Sigmoid colon (tissue), 7 donors: ENCODE data around the gene ANKRD52. TPM values are rescaled to one million over a fixed set of nuclear protein-coding genes. Genes with fewer than 3 reads are reported as not detected.
A peak's percentile ranks its signal among the peaks of the same experiment; 100 is the strongest.

Source experiments
- DNase-seq: peaks from one replicate; pipeline ENCODE4 v3.0.0-alpha.2; 2019
- H3K27ac ChIP-seq, 4 donors: fragments of 200-600 bp; sonication (generic); one replicate each; pipeline ENCODE4 v1.5.1; 2016 to 2019; ENCODE audit warnings: mild to moderate bottlenecking in 1 of 4
- H3K27me3 ChIP-seq, 3 donors: fragments of 200-600 bp; sonication (generic); one replicate each; pipeline ENCODE4 v1.5.1; 2019; ENCODE audit warnings: mild to moderate bottlenecking in 1 of 3
- H3K36me3 ChIP-seq, 4 donors: fragments of 200-600 bp; sonication (generic); one replicate each; pipeline ENCODE4 v1.5.1; 2016 to 2019
- H3K4me1 ChIP-seq, 4 donors: fragments of 200-600 bp; sonication (generic); one replicate each; pipeline ENCODE4 v1.5.1; 2017 to 2019
- H3K4me3 ChIP-seq, 4 donors: fragments of 200-600 bp; sonication (generic); one replicate each; pipeline ENCODE4 v1.5.1; 2017 to 2019; ENCODE audit warnings: mild to moderate bottlenecking in 2 of 4, moderate library complexity in 1 of 4
- H3K9me3 ChIP-seq, 4 donors: fragments of 200-600 bp in 3 of 4; sonication (generic) in 3 of 4; one replicate each; pipeline versions ENCODE4 v1.5.1 to v1.6.1; 2013 to 2019
- CTCF ChIP-seq, 4 experiments: fragments of 450-650 bp in 3 of 4; fragments of 200-600 bp in 1 of 4; IDR thresholded peaks; one replicate each; pipeline ENCODE4 v1.5.1; 2016 to 2019; ENCODE audit warnings: antibody characterized with exemption in 4 of 4, mild to moderate bottlenecking in 3 of 4, moderate library complexity in 2 of 4
- EP300 ChIP-seq, 4 donors: sonication (generic); formaldehyde crosslinking; IDR thresholded peaks; one replicate each; pipeline ENCODE4 v1.6.1; 2017; ENCODE audit warnings: antibody characterized with exemption in 4 of 4
- POLR2A ChIP-seq, 2 donors: fragments of 450-650 bp; IDR thresholded peaks; one replicate each; pipeline ENCODE4 v1.6.1; 2016; ENCODE audit warnings: antibody characterized with exemption in 2 of 2, mild to moderate bottlenecking in 2 of 2, moderate library complexity in 2 of 2
- POLR2AphosphoS5 ChIP-seq, 4 donors: sonication (generic); formaldehyde crosslinking; IDR thresholded peaks; one replicate each; pipeline ENCODE4 v1.6.1; 2017; ENCODE audit warnings: antibody characterized with exemption in 4 of 4
- WGBS, 2 donors: extraction: QIAGEN DNeasy Blood & Tissue Kit; methylation state at CpG; one replicate each; pipeline ENCODE4 v1.1.7; 2013; 5-methylcytosine and 5-hydroxymethylcytosine counted together
- intact Hi-C: fragments of 100-400 bp; cut with DNase I; formaldehyde crosslinking; loops from one replicate; pipeline ENCODE4 v1.15.1; 2023
- polyA plus RNA-seq, 3 donors: library from polyadenylated mRNA; stranded (reverse); fragments of 200-250 nt; gene quantifications; one replicate each; pipeline ENCODE4 v1.2.3, GENCODE V29; 2013
- total RNA-seq, 4 donors: library from RNA; depleted of rRNA; stranded (reverse); fragments of >200 nt; gene quantifications; one replicate each; pipeline ENCODE4 v1.1.0, GENCODE V29; 2016
- donor health status: healthy with polysubstance abuse.
- donor health status: Bipolar disorder and iron deficiency.
- donor health status: healthy.

Gene ANKRD52
- total and polyA plus RNA-seq, 7 donors = 4.2 to 20.1 (median 8.6) TPM

- Histone ChIP-seq H3K27ac (peak overlapping the region in 1 of 4 donors; percentile 9), H3K9me3 (no peaks in the 10 kb centered on the region), H3K4me3 (no peak overlapping the region), H3K36me3 (peaks cover 0 to 4% (median 0%) of the 10 kb centered on the region in 4 donors), H3K27me3 (no peaks in the 10 kb centered on the region), H3K4me1 (peaks cover 0 to 72% (median 46%) of the 10 kb centered on the region in 4 donors)
- no peak for DNase-seq
- 85 to 94% methylated on average over 8 of the region's 8 CpGs for WGBS, 2 donors
- intact Hi-C loops = no loop called here
- no peak for TF ChIP-seq POLR2A (IDR thresholded peaks at IDR 0.05)
- TF ChIP-seq POLR2AphosphoS5 (IDR thresholded peaks at IDR 0.05) = no peak
- no peak for TF ChIP-seq CTCF (IDR thresholded peaks at IDR 0.05)
- no peak for TF ChIP-seq EP300 (IDR thresholded peaks at IDR 0.05)
These were observed 39.2 kb upstream of the ANKRD52 start for GRCh38 chr12:56297400-56297799.

- Histone ChIP-seq H3K27me3 (no peaks in the 10 kb centered on the region), H3K4me1 (peaks cover 0 to 65% (median 42%) of the 10 kb centered on the region in 4 donors), H3K9me3 (no peaks in the 10 kb centered on the region), H3K27ac (no peak overlapping the region), H3K4me3 (no peak overlapping the region), H3K36me3 (peaks cover 0 to 7% (median 3%) of the 10 kb centered on the region in 4 donors)
- TF ChIP-seq EP300 (IDR thresholded peaks at IDR 0.05) = no peak
- TF ChIP-seq POLR2A (IDR thresholded peaks at IDR 0.05) = no peak
- TF ChIP-seq CTCF (IDR thresholded peaks at IDR 0.05) = no peak
- TF ChIP-seq POLR2AphosphoS5 (IDR thresholded peaks at IDR 0.05) = no peak
- intact Hi-C loops = no loop called here
- 63 to 82% methylated on average over 5 of the region's 5 CpGs for WGBS, 2 donors
- no peak for DNase-seq
These were observed 38.1 kb upstream of the ANKRD52 start for GRCh38 chr12:56296295-56296694.

- Histone ChIP-seq H3K9me3 (no peaks in the 10 kb centered on the region), H3K4me3 (no peak overlapping the region), H3K27me3 (no peaks in the 10 kb centered on the region), H3K27ac (no peak overlapping the region), H3K36me3 (peaks cover 0 to 13% (median 6%) of the 10 kb centered on the region in 4 donors), H3K4me1 (peaks cover 0 to 50% (median 28%) of the 10 kb centered on the region in 4 donors)
- no peak for TF ChIP-seq CTCF (IDR thresholded peaks at IDR 0.05)
- no peak for TF ChIP-seq POLR2AphosphoS5 (IDR thresholded peaks at IDR 0.05)
- intact Hi-C loops = no loop called here
- WGBS, 2 donors = 52 to 90% methylated on average over 5 of the region's 5 CpGs
- no peak for DNase-seq
These were observed 35.6 kb upstream of the ANKRD52 start for GRCh38 chr12:56293795-56294194.

- Histone ChIP-seq H3K27me3 (no peaks in the 10 kb centered on the region), H3K4me3 (no peak overlapping the region), H3K27ac (no peak overlapping the region), H3K4me1 (peaks cover 0 to 25% (median 12%) of the 10 kb centered on the region in 4 donors), H3K9me3 (no peaks in the 10 kb centered on the region), H3K36me3 (peaks cover 0 to 42% (median 20%) of the 10 kb centered on the region in 4 donors)
- 73 to 82% methylated on average over 3 of the region's 3 CpGs for WGBS, 2 donors
- TF ChIP-seq CTCF (IDR thresholded peaks at IDR 0.05) = no peak
- no peak for TF ChIP-seq POLR2A (IDR thresholded peaks at IDR 0.05)
- no peak for TF ChIP-seq EP300 (IDR thresholded peaks at IDR 0.05)
- TF ChIP-seq POLR2AphosphoS5 (IDR thresholded peaks at IDR 0.05) = no peak
- no peak for DNase-seq
- intact Hi-C loops = no loop called here
These were observed 30.7 kb upstream of the ANKRD52 start for GRCh38 chr12:56288705-56289387.
